Activated CD4-positive, CD25-positive, alpha-beta regulatory T cell treated with anti-CD3 and anti-CD28 coated beads, Interleukin-2, amount 50 U/mL, for 16 hours (primary cell): Measurements from ENCODE around the gene SLC35B2.

Experiments used
- DNase-seq: peaks from one replicate; pipeline ENCODE4 v3.0.0-alpha.2; 2020; ENCODE audit warnings: low read depth, low spot score

SLC35B2 gene

GRCh38 chr6:44285552-44286284 is 28.4 kb upstream of the SLC35B2 start:
- no peak for DNase-seq

DNA sequence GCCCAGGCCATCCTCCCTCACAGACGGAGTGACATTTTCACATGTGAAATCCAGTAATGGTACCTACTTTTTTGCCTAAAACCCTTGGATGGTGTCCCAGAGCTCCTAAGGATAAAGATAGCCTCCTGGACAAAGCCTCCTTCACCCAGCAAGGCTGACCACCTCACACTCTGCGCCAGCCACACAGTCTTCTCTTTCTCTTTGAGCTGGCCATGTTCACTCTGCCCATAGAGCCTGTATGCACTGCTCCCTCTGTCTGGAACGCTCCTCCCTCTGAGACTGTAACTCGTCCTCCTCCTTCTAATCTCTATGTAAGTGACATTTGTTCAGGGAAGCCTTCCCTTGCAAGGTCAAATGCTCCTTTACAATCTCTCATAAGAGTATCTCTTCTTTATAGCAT is 27.5 kb upstream of the SLC35B2 start:
- no peak for DNase-seq

GRCh38 chr6:44284121-44284520 is 26.8 kb upstream of the SLC35B2 start:
- DNase-seq: no peak

DNA sequence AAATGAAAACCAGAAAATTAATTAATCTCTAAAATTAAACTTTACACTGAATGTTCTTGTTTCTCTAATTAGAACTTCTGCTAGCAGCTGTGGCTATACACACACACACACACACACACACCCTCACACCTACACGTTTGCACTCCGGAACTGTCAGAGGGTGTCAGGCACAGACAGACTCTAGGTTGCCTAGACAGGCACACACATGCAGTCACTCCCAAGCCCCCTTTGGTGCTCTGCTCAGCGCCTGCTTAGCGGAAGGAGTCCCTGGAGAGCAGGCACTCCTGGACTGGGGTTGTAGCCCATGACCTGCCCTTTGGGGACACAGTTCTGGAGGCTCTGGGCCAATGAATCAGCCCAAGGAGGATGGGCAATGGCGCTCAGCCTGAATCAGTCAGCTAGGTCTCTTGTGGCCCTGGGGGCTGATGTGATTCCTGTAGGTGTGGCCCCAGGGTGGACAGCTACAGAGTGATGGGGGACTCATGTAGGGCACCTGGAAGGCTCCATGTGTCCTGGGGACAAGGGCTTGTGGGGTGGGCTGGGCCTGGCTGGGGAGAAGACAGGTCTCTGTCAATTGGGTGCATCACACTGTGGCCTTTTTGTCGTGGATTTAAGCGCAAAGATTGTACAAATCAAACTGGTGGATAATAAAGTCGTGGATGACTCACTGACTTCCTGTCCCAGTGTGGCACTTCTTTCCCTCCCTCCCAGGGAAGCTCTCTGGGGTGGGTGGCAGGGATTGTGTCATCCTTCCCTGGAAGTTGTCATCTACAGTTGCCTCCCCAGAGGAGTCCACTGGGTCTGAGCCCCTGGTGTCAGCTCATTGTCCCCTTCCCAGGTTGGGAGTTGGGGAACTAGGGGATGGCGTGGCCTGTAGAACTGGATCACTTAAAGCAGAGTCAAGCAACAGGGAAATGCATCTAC is 21.7 kb upstream of the SLC35B2 start:
- no peak for DNase-seq

DNA sequence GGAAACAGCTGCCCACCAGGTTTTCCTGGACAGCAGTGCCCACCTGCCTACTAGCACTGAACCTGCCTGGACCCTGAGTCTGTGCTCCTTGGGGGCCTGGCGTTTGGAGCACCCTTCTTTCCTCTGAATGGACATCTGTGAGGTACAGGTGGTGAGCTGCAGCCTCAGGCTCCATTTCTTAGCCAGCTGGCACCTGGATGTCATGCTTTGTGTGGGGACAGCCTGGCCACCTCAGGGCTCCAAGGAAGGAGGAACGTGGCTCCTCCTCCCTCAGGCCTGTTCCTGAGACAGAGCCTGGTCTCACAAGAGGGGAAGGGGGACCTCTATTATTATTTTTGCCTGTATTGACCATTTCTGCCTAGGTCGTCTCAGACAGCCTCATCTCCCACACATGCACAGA is 21.0 kb upstream of the SLC35B2 start:
- DNase-seq: no peak

- DNase-seq: no peak
Measured at GRCh38 chr6:44277763-44278162, 20.4 kb upstream of the SLC35B2 start.

DNA sequence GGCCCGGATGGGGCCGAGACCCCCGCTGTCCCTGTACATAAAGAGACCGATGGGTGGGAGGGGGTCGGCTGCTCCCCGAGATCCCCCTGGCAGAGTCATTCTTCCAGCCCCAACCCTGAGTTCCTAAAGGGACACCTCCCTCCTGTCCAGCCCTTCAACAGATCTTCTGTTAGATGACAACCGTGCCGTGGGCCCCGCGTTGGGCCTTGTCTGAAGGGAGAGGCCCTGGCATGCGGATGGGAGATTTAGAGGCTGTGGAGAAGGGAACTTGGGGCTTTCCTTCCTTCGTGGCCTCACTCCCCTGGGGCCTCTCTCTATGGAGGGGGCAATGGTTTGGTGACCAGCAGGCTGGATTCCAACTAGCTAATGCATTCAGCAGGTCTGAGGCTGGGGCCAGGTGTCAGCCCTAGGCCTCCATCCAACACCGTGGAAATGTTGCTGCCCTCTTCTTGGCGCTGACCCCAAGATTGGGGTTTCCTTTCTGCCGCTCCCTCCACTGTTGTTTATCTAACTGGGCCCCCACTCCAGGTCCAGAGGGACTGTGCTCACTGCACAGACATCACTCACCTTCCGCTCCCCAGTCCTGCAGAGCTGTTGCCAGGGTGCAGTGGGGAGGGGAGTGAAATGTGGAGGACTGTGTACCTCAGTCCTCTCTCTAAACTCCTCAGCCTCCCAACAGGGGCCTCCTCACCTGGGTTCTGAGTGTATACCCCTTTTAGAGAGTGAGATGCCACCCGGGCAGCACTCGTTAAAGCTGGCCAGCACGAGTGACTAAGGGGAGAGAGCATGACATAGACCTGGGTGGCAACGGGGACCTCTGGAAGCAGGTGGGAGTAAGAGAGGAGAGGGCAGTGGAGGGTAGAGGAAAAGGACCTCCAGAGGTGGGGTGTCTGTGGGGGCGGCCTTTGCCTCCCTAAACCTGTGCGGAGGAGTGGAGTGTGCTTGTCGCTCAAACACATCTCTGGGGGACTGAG is 19.6 kb upstream of the SLC35B2 start:
- DNase-seq: no peak

DNA sequence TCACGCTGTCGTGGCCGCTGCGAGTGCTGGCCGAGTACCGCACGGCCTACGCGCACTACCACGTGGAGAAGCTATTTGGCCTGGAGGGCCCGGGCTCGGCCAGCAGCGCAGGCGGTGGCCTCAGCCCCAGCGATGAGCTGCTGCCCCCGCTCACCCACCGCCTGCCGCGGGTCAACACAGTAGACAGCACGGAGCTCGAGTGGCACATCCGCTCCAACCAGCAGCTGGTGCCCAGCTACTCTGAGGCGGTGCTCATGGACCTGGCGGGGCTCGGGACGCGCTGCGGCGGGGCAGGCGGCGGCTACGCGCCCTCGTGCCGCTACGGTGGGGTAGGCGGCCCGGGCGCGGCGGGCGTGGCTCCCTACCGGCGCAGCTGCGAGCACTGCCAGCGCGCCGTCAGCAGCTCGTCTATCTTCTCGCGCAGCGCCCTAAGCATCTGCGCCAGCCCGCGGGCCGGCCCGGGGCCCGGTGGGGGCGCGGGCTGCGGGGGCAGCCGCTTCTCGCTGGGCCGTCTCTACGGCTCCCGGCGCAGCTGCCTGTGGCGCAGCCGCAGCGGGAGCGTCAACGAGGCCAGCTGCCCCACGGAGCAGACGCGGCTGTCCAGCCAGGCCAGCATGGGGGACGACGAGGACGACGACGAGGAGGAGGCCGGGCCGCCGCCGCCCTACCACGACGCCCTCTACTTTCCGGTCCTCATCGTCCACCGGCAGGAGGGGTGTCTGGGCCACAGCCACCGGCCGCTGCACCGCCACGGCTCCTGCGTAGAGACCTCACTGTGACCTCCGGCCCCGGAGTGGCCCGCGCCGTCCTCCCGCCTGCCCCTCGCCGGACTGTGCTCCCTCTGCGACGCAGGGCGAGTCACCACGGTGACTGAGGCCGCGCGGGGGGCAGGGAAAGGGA is 18.7 kb upstream of the SLC35B2 start:
- DNase-seq: no peak

GRCh38 chr6:44275271-44275748 is 18.0 kb upstream of the SLC35B2 start:
- no peak for DNase-seq

DNA sequence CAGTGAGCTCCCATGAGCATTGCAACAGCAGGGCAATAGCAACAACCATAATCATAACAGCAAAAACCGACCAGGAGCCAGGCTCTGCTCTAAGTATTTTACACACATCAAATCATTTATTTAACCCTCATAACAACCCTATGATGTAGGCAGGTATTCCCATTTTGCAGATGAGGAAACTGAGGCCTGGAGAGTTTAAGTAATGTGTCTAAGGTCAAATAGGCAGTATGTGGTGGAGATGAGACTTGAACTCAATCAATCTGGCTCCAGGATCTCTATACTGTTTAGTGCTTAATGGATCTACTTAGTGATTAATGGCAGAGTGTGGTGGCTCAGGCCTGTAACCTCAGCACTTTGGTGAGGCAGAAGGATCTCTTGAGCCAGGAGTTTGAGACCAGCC is 16.3 kb upstream of the SLC35B2 start:
- DNase-seq: no peak

GRCh38 chr6:44272999-44273566 is 15.8 kb upstream of the SLC35B2 start:
- DNase-seq: no peak

DNA sequence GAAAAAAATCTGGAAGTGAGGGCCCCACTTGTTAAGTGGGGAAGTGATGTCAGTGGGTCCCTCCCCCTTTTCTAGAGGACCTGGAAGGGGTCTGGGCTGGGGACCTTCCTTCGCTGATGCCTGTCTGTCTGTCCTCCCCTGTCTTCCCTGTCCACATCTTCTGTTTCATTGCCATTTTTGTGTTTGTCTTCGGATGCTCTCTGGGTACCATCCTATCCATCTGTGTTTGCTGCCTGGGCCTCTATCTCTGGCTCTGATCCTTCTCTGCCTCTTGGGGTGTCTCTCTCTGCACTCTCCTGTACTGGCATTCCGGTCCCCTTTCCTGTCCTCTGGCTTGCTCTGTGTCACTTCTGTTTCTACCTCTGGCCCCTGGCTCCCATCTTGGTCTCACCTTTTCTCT is 15.2 kb upstream of the SLC35B2 start:
- DNase-seq: no peak

DNA sequence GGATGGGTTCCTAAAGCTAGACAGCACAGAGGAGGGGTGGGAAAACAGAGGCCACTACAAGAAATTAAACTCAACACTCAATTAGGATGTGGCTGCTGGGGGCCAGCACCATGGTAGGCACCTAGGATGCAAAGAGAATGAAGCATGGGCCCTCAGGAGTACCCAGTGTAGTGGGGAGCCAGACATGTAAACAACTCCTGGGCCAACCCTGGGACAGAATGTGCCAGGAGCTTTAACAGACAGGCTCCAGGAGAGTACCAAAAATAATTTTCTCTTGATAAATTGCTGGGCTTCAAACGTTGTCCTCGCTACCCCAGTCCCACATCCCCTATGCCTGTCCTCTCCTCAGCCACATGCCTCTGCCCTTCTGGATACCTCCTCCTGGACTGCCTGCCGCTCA is 14.6 kb upstream of the SLC35B2 start:
- DNase-seq: no peak

DNA sequence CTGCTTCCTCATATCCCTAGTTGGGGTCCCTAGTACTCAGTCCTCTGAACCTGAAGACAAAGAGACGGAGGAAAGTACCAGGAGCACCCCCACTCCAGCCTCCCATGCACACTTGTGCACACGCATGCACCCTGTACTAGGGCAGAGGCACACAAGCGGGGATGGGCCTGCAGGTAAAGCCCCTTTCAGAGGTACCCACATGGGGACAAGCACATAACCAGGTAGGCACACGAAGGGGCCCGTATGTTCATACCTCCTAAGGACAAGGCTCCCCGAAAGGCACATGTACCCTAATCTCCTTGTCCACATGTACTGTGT is 14.0 kb upstream of the SLC35B2 start:
- DNase-seq: no peak

- no peak for DNase-seq
Measured at GRCh38 chr6:44270526-44271405, 13.4 kb upstream of the SLC35B2 start.

DNA sequence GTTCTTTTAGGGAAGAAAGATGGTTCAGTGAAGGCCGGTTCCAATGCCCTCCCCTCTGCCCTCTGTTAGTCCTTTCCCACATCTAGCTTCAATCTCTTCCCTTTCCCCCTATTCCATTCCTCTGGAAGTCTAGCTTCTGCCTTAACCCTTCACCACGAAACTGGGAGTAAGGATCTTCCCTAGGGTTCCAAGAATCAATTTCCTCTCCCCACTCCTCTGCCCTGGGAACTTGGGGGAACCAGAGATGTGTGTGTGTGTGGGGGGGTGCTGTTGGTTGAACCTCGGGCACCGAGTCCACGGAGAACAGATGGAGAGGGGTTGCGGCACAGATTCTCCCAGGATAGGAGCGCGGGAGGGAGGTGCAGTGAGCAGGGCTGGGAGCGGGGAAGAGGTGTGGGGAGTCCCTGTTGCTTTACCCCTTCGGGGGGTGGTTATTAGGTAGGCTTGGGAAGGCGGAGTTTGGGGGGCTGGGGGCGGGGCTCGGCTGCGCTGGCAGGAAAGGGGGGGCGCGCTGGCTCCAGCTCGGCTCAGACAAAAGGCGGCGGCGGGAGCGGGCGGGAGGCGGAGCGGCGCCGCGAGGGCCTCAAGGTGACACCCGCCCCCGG is 12.7 kb upstream of the SLC35B2 start, which contains the start of gene TMEM151B:
Gene TMEM151B, plus strand, starts transcription at position 530 of the 605 bp plus-strand sequence. CDS start 293 bp downstream, outside the sequence.
- DNase-seq: no peak

DNA sequence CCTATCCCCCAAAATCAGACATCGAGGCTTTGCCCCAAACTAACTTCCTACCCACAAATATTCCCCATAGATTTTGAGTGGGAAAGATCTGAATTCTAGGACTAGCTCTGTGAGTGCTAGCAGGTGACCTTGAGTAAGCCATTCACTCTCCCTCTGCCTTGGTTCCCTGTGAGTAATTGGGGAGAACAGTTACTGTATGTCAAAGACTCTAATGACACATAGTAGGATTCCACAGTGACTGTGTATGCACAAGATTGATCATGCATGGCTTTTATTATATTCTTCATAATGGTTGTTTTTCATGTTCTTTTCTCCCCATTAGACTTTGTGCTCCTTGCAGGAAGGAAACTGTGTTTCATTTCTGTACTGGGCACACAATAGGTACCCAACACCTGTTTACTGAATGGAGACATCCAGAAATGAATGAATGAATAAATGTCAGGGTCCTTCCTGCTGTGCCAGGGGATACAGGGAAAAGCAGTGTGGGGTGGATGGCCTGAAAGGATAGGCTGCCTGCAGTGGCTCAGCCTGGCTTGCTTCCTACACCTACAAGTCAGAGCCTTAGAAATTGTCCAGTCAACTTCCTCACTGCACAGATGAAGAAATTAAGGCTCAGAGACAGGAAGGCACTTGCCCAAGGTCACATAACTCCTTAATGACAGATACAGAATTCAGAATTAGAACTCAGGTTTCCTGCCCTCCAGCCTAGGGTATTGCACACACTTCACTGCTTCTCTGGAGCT is 12.0 kb upstream of the SLC35B2 start:
- DNase-seq: no peak

GRCh38 chr6:44268095-44268628 is 10.8 kb upstream of the SLC35B2 start:
- no peak for DNase-seq
